Natural killer cell (primary cell): ENCODE data around the gene CHST11. TPM values are rescaled to one million over a fixed set of nuclear protein-coding genes. Genes with fewer than 3 reads are reported as not detected.

Experiments
- ATAC-seq, 3 donors: fragments of 150-1000 bp in 2 of 3; fragments of 200-7000 bp in 1 of 3; cut with Tn5 transposase; 1 replicate in 1 of 3; 2 replicates in 2 of 3; pipeline ENCODE4 v1.10.0; 2021; ENCODE audit warnings: mild to moderate bottlenecking in 2 of 3, moderate library complexity in 2 of 3
- DNase-seq, 2 donors: peaks; one replicate each; pipeline versions ENCODE4 v3.0.0 to v3.0.0-alpha.2; 2013 to 2021; ENCODE audit warnings: mixed read lengths in 1 of 2
- H3K27ac ChIP-seq: one replicate; pipeline ENCODE4 v1.5.1; 2013; ENCODE audit warnings: mild to moderate bottlenecking, low read length
- H3K27me3 ChIP-seq: one replicate; pipeline ENCODE4 v1.6.1; 2013; ENCODE audit warnings: low read length; ENCODE audit not compliant: control insufficient read depth, insufficient read depth
- H3K36me3 ChIP-seq: one replicate; pipeline ENCODE4 v1.6.1; 2013; ENCODE audit warnings: low read length; ENCODE audit not compliant: control insufficient read depth, insufficient read depth
- H3K4me1 ChIP-seq: one replicate; pipeline ENCODE4 v1.6.1; 2013; ENCODE audit warnings: low read length; ENCODE audit not compliant: control insufficient read depth, insufficient read depth
- H3K4me3 ChIP-seq: one replicate; pipeline ENCODE4 v1.5.1; 2013; ENCODE audit warnings: low read length
- H3K9me3 ChIP-seq: one replicate; pipeline ENCODE4 v1.6.1; 2013; ENCODE audit warnings: low read length; ENCODE audit not compliant: control insufficient read depth, insufficient read depth
- H3K27ac Mint-ChIP-seq, 2 donors: one replicate each; pipeline ENCODE4 v1.8.0; 2022; ENCODE audit warnings: mild to moderate bottlenecking in 2 of 2, mixed read lengths in 2 of 2, moderate library complexity in 1 of 2
- H3K27me3 Mint-ChIP-seq, 2 donors: one replicate each; pipeline ENCODE4 v1.8.0; 2022; ENCODE audit warnings: low read depth in 2 of 2, mixed read lengths in 2 of 2
- H3K36me3 Mint-ChIP-seq: one replicate; pipeline ENCODE4 v1.8.0; 2022; ENCODE audit warnings: mixed read lengths
- H3K4me1 Mint-ChIP-seq, 2 donors: one replicate each; pipeline ENCODE4 v1.8.0; 2022; ENCODE audit warnings: mixed read lengths in 2 of 2
- H3K4me3 Mint-ChIP-seq: one replicate; pipeline ENCODE4 v1.8.0; 2022; ENCODE audit warnings: mild to moderate bottlenecking, moderate library complexity, mixed read lengths
- H3K9me3 Mint-ChIP-seq, 2 donors: one replicate each; pipeline ENCODE4 v1.8.0; 2022; ENCODE audit warnings: mixed read lengths in 2 of 2
- WGBS: methylation state at CpG from one replicate; pipeline ENCODE4 v1.1.7; 2013; ENCODE audit warnings: missing lambda C conversion rate; ENCODE audit not compliant: insufficient coverage; 5-methylcytosine and 5-hydroxymethylcytosine counted together
- intact Hi-C: fragments of 100-400 bp; cut with micrococcal nuclease; formaldehyde crosslinking; loops from one replicate; pipeline ENCODE4 v1.14.2; 2022
- total RNA-seq, 4 donors: library from RNA; stranded (reverse); fragments of 120-200 nt in 1 of 4; gene quantifications; one replicate each; pipeline versions ENCODE4 v1.2.3 to v1.2.4, GENCODE V29; 2013 to 2022
- TF ChIP-seq, protein P1 (sequence below): fragments of 200-600 bp; IDR thresholded peaks from one replicate; pipeline ENCODE4 v1.8.0; 2022; ENCODE audit warnings: antibody characterized with exemption

CHST11 gene
- total RNA-seq, 3 donors from 2014 or later (not counting 1 experiment from before 2014, with no cell fraction given), result 85.3 to 118 (median 96.1) TPM

DNA sequence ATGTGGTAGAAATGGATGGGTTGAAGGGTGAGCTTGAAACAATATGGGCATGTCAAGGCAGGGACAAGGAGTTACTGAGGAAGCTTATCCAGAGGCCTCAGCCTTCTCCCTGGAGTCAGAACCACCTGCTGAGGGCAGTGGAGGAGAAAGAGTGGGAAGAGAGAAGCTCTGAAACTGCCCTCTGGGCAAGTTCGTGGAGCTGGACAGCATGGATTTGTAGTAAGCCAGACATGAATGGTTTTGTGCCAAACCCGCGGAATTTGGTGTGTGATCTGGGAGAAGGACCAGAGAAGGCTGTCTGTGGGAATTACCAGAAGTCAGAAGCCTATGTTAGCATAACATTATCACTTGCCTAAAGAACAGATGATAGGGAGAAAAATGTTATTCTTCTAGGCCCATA lies 336.5 kb downstream of the CHST11 start:
- peaks cover 6% of the 10 kb centered on the region for H3K4me1 ChIP-seq
- no peaks in the 10 kb centered on the region for H3K9me3 Mint-ChIP-seq
- WGBS, result 99% methylated on average over 3 of the region's 3 CpGs
- intact Hi-C loops, result no loop called here
- peaks cover 0 to 4% of the 10 kb centered on the region in 2 donors for H3K27me3 Mint-ChIP-seq
- no peak overlapping the region for H3K27ac Mint-ChIP-seq
- no peaks in the 10 kb centered on the region for H3K27me3 ChIP-seq
- ATAC-seq, result no peak
- H3K27ac ChIP-seq, result no peak overlapping the region
- H3K4me1 Mint-ChIP-seq, result peaks cover 5 to 9% of the 10 kb centered on the region in 2 donors
- no peaks in the 10 kb centered on the region for H3K36me3 ChIP-seq
- TF ChIP-seq, protein P1, sequence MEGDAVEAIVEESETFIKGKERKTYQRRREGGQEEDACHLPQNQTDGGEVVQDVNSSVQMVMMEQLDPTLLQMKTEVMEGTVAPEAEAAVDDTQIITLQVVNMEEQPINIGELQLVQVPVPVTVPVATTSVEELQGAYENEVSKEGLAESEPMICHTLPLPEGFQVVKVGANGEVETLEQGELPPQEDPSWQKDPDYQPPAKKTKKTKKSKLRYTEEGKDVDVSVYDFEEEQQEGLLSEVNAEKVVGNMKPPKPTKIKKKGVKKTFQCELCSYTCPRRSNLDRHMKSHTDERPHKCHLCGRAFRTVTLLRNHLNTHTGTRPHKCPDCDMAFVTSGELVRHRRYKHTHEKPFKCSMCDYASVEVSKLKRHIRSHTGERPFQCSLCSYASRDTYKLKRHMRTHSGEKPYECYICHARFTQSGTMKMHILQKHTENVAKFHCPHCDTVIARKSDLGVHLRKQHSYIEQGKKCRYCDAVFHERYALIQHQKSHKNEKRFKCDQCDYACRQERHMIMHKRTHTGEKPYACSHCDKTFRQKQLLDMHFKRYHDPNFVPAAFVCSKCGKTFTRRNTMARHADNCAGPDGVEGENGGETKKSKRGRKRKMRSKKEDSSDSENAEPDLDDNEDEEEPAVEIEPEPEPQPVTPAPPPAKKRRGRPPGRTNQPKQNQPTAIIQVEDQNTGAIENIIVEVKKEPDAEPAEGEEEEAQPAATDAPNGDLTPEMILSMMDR, result no peak
- H3K4me3 Mint-ChIP-seq, result no peak overlapping the region
- DNase-seq, result no peak
- H3K36me3 Mint-ChIP-seq, result no peaks in the 10 kb centered on the region
- H3K9me3 ChIP-seq, result no peaks in the 10 kb centered on the region
- H3K4me3 ChIP-seq, result no peak overlapping the region

DNA sequence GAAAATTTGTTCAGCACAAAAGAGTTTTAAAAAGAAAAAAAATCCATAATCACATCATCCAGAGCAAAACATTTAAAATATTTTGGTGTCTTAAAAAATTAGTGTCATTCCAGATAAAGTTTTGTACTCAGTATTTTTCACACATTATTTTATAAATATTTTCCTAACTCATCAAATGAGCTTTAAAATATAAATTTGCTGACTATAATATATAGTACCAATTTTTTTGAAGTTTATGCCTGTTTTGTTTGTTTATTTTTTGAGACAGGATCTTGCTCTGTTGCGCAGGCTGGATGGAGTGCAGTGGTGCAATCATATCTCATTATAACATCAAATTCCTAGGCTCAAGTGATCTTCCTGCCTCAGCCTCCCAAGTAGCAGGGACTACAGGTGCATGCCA lies 337.2 kb downstream of the CHST11 start:
- Histone ChIP-seq H3K27me3 (no peaks in the 10 kb centered on the region), H3K36me3 (no peaks in the 10 kb centered on the region), H3K27ac (no peak overlapping the region), H3K9me3 (no peaks in the 10 kb centered on the region), H3K4me3 (no peak overlapping the region), H3K4me1 (peaks cover 6% of the 10 kb centered on the region)
- Mint-ChIP-seq H3K9me3 (no peaks in the 10 kb centered on the region), H3K4me3 (no peak overlapping the region), H3K27ac (no peak overlapping the region), H3K4me1 (peaks cover 5% of the 10 kb centered on the region in 2 donors), H3K36me3 (no peaks in the 10 kb centered on the region), H3K27me3 (peaks cover 0 to 4% of the 10 kb centered on the region in 2 donors)
- DNase-seq (no peak), ATAC-seq (no peak)
- TF ChIP-seq, protein P1, result no peak
- WGBS, result no CpG with 5 or more reads among the region's 1 CpG
- intact Hi-C loops, result no loop called here

DNA sequence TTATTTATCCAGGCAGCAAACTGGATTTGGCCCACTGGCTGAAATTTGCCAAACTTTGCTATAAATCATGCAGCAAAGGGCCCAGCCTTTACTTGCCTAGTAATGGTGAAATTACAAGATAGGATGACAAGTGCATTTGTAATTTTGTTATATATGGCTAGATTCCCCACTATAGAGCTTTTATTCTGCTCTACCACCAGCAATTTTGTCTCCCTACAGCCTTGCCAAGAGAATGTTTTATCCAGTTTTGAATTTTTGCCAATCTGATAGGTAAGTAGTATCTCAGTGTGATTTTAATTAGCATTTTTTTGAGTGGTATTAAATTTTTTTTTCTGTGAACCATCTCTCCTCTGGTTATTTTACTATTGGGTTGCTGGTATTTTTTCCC lies 339.7 kb downstream of the CHST11 start:
- Histone ChIP-seq H3K27me3 (no peaks in the 10 kb centered on the region), H3K4me1 (no peaks in the 10 kb centered on the region), H3K27ac (no peak overlapping the region), H3K9me3 (no peaks in the 10 kb centered on the region), H3K36me3 (no peaks in the 10 kb centered on the region), H3K4me3 (no peak overlapping the region)
- Mint-ChIP-seq H3K27ac (no peak overlapping the region), H3K27me3 (peaks cover 0 to 8% of the 10 kb centered on the region in 2 donors), H3K4me1 (no peaks in the 10 kb centered on the region), H3K4me3 (no peak overlapping the region), H3K36me3 (no peaks in the 10 kb centered on the region), H3K9me3 (no peaks in the 10 kb centered on the region)
- DNase-seq, result no peak
- intact Hi-C loops, result no loop called here
- TF ChIP-seq, protein P1, result no peak
- no peak for ATAC-seq

DNA sequence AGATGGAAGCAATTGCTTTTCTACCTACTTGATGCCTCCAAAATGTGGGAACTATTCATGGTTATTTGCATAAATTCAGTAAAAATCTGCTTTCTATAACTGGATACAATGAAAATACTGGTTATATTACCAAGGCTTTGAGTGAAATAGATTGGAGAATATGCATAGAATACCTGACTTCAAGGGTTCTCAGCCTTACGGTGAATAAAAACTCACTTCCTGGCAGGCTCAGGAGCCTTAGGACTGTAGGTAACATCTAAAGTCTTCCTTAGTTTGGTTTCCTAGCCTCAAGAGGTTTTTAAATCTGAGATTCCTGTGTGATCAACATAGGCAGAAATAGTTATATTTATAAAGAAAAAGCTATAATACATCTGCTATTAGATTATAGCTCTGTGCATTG lies 342.7 kb downstream of the CHST11 start:
- no peak overlapping the region for H3K4me3 Mint-ChIP-seq
- Histone ChIP-seq H3K27ac (no peak overlapping the region), H3K9me3 (no peaks in the 10 kb centered on the region), H3K36me3 (no peaks in the 10 kb centered on the region), H3K4me1 (no peaks in the 10 kb centered on the region), H3K4me3 (no peak overlapping the region), H3K27me3 (no peaks in the 10 kb centered on the region)
- H3K27ac Mint-ChIP-seq, result no peak overlapping the region
- H3K4me1 Mint-ChIP-seq, result no peaks in the 10 kb centered on the region
- ATAC-seq, result no peak
- no peak for DNase-seq
- TF ChIP-seq, protein P1, result no peak
- intact Hi-C loops, result no loop called here
- no peaks in the 10 kb centered on the region for H3K36me3 Mint-ChIP-seq
- H3K9me3 Mint-ChIP-seq, result no peaks in the 10 kb centered on the region
- WGBS, result 100% methylated on average over 1 of the region's 1 CpG
- peaks cover 0 to 9% of the 10 kb centered on the region in 2 donors for H3K27me3 Mint-ChIP-seq
